ENCODE results near the gene USP6NL.
"Not testable (repeated sequence)": the region's sequence is repeated elsewhere in the genome, so short reads cannot be mapped to it uniquely, and the experiment has no call there.

The USP6NL gene

DNA sequence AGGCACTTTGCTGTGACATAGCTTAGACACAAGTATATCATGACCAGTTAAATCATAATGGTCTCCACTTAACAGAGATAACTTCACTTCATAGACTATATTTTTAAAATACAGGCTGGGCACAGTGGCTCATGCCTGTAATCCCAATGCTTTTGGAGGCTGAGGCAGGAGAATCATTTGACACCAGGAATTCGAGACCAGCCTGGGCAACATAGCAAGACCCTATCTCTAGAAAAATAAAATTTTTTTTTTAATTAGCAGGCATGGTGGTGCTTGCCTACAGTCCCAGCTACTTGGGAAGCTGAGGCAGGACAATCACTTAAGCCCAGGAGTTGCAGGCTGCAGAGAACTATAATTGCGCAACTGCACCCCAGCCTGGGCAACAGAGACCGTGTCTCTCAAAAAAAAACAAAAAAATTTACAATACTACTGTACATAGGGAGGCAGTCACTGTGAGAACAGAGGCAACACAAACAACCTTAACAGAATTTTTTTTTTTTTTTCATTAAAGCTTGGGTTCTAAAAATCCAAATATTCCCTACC, 105.1 kb downstream of the USP6NL start:
- CTCF ChIA-PET: no interaction called here
- DNase-seq (ENCODE audit: extremely low spot score): no peak
- POLR2A ChIA-PET: no interaction called here
- no peak for TF ChIP-seq TARDBP (IDR thresholded peaks at IDR 0.05)
- no peak for TF ChIP-seq ARNT (IDR thresholded peaks at IDR 0.05)
- TF ChIP-seq BHLHE40 (IDR thresholded peaks at IDR 0.05; ENCODE audit: borderline replicate concordance): no peak
- TF ChIP-seq ELF4 (IDR thresholded peaks at IDR 0.05): no peak
- TF ChIP-seq ZNF384 (IDR thresholded peaks at IDR 0.05): no peak
- no peak for TF ChIP-seq L3MBTL2 (conservative IDR thresholded peaks at IDR 0.05)
- TF ChIP-seq CTBP1 (IDR thresholded peaks at IDR 0.05; ENCODE audit: borderline replicate concordance): no peak
- no peak for TF ChIP-seq FOXM1 (IDR thresholded peaks at IDR 0.05; ENCODE audit: borderline replicate concordance)
- TF ChIP-seq HDGF (IDR thresholded peaks at IDR 0.05; ENCODE audit: borderline replicate concordance): no peak
- TF ChIP-seq FOXA1 (IDR thresholded peaks at IDR 0.05): no peak

DNA sequence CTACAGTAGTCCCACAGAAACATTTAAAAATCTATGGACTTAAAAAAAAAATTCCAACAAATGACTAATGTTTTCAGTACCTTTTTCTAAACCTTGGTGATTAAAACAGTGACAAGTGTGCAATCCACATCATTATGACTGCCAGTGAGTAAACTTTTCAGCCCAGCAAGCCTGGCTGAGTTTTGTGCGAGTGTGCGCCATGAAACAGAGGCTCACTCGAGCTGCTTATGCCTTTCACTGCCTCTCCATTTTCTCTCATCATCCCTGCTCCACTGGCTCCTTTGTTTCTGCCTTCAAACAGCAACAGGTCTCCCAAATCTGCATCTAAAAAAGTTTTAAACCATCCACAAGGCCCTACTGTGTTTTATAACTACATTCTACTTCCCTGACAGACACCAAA, 105.8 kb downstream of the USP6NL start:
- no peak for DNase-seq (ENCODE audit: extremely low spot score)
- POLR2A ChIA-PET: no interaction called here
- CTCF ChIA-PET: interaction anchor here (1.3 kb wide), 1 partner anchor 253 kb away, joined by 3 read pairs; no protein-coding TSS in a partner anchor
- no peak for TF ChIP-seq SUZ12 (IDR thresholded peaks at IDR 0.05)
- TF ChIP-seq ELF4 (IDR thresholded peaks at IDR 0.05): no peak

DNA sequence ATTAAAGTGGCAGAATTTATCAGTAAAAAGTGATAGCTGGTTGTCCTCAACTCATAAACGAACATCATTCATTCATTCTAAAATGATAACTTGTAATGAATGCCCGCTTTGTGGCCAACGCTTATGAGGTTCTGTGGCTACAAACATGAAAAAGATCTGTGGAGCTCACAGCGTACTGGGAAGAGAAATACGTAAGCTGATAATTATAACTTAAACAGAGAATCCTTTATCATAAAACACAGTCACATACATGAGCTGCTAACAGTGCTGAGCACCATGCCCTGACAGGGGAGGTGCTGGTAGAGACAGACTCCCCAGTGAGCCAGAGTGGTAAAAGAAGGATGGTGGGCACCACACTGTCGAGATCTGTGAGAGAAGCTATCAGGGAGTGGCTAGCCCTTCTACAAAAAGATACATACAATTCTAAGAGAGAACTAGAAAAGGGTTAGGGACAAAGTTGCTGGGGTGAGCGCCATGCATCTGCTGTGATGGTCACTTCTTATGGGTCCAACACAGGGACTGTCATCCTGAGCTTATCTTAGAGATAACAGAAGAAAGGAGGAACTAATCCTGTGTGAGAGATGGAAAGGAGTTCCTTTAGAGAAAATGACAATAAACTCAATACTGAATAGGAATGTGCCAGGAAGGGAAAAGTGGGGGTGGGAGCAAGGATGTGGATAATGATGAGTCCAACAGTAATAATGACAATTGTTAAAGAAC, 106.7 kb downstream of the USP6NL start:
- no peak for TF ChIP-seq ARNT (IDR thresholded peaks at IDR 0.05)
- TF ChIP-seq L3MBTL2 (conservative IDR thresholded peaks at IDR 0.05): no peak
- TF ChIP-seq SUZ12 (IDR thresholded peaks at IDR 0.05): no peak
- TF ChIP-seq FOXM1 (IDR thresholded peaks at IDR 0.05; ENCODE audit: borderline replicate concordance): no peak
- TF ChIP-seq, protein P1, sequence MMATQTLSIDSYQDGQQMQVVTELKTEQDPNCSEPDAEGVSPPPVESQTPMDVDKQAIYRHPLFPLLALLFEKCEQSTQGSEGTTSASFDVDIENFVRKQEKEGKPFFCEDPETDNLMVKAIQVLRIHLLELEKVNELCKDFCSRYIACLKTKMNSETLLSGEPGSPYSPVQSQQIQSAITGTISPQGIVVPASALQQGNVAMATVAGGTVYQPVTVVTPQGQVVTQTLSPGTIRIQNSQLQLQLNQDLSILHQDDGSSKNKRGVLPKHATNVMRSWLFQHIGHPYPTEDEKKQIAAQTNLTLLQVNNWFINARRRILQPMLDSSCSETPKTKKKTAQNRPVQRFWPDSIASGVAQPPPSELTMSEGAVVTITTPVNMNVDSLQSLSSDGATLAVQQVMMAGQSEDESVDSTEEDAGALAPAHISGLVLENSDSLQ (IDR thresholded peaks at IDR 0.05): no peak
- no peak for TF ChIP-seq TARDBP (IDR thresholded peaks at IDR 0.05)
- no peak for TF ChIP-seq NFRKB (IDR thresholded peaks at IDR 0.05)
- no peak for TF ChIP-seq FOXK2 (IDR thresholded peaks at IDR 0.05)
- TF ChIP-seq FOXA1 (IDR thresholded peaks at IDR 0.05): no peak
- TF ChIP-seq ELF4 (IDR thresholded peaks at IDR 0.05): no peak
- TF ChIP-seq SP1 (IDR thresholded peaks at IDR 0.05): no peak
- no peak for TF ChIP-seq ZNF384 (IDR thresholded peaks at IDR 0.05)
- no peak for TF ChIP-seq CTBP1 (IDR thresholded peaks at IDR 0.05; ENCODE audit: borderline replicate concordance)
- TF ChIP-seq BHLHE40 (IDR thresholded peaks at IDR 0.05; ENCODE audit: borderline replicate concordance): no peak
- no peak for TF ChIP-seq LEF1 (IDR thresholded peaks at IDR 0.05; ENCODE audit: borderline replicate concordance)
- no peak for TF ChIP-seq HDGF (IDR thresholded peaks at IDR 0.05; ENCODE audit: borderline replicate concordance)
- no peak for DNase-seq (ENCODE audit: extremely low spot score)
- ChIA-PET CTCF (interaction anchor here (0.6 to 1.3 kb wide), 2 partner anchors 18 to 253 kb away, joined by 3 read pairs; no protein-coding TSS in a partner anchor), POLR2A (no interaction called here)

DNA sequence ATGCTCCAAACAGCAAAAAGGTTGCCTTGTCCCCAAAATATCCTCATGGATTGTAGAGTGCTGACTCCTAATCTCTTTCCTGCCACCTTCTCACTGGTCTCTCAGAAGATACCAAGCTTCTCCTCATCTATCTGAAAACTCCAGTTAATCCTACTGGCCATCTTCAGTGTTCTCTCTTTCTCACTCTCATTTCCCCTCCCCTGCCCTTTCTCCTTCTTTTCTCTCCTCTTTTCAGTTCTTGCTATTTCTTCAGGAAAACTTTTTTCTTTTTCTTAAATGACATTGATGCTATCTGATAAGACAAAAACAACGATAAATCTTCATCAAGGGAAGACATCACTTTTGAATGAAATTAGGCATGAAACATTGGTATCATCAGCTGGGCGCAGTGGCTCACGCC, 109.8 kb downstream of the USP6NL start:
- TF ChIP-seq HDGF (IDR thresholded peaks at IDR 0.05; ENCODE audit: borderline replicate concordance): no peak
- TF ChIP-seq CTBP1 (IDR thresholded peaks at IDR 0.05; ENCODE audit: borderline replicate concordance): no peak
- no peak for TF ChIP-seq ZNF384 (IDR thresholded peaks at IDR 0.05)
- TF ChIP-seq L3MBTL2 (conservative IDR thresholded peaks at IDR 0.05): no peak
- TF ChIP-seq SUZ12 (IDR thresholded peaks at IDR 0.05): no peak
- no peak for TF ChIP-seq FOXM1 (IDR thresholded peaks at IDR 0.05; ENCODE audit: borderline replicate concordance)
- no peak for TF ChIP-seq ARNT (IDR thresholded peaks at IDR 0.05)
- TF ChIP-seq, protein P1 (IDR thresholded peaks at IDR 0.05): no peak
- no peak for TF ChIP-seq NFRKB (IDR thresholded peaks at IDR 0.05)
- POLR2A ChIA-PET: no interaction called here
- no peak for DNase-seq (ENCODE audit: extremely low spot score)
- CTCF ChIA-PET: no interaction called here

DNA sequence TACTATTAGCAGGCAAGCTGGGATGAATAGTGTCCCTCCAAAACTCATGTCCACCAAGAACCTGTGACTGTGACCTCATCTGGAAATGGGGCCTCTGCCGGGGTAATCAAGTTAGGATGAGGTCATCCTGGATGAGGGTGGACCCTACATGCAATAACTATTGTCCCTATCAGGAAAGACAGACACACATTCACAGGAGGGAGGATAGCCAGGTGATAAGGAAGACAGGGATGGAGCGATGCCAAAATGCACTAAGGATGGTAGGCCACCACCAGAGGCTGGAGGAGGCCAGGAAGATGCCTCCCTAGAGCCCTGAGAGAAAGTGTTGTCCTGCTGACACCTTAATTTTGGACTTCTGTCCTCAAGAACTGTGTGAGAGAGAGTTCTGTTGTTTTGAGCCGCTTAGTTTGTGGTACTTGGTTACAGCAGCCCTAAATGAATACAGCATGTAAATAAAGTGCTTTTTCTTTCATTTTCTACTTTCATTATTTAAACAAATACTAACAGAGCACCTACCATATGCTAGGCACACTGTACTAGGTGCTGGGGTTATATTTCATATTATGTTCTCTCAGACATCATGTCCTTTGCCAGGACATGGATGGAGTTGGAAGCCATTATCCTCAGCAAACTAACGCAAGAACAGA, 111.9 kb downstream of the USP6NL start:
- CTCF ChIA-PET: no interaction called here
- TF ChIP-seq BHLHE40 (IDR thresholded peaks at IDR 0.05; ENCODE audit: borderline replicate concordance) (no peak), L3MBTL2 (conservative IDR thresholded peaks at IDR 0.05) (no peak), NFRKB (IDR thresholded peaks at IDR 0.05) (no peak), HDGF (IDR thresholded peaks at IDR 0.05; ENCODE audit: borderline replicate concordance) (no peak), LEF1 (IDR thresholded peaks at IDR 0.05; ENCODE audit: borderline replicate concordance) (no peak), SUZ12 (IDR thresholded peaks at IDR 0.05) (no peak), ZNF384 (IDR thresholded peaks at IDR 0.05) (no peak), ARNT (IDR thresholded peaks at IDR 0.05) (no peak), CTBP1 (IDR thresholded peaks at IDR 0.05; ENCODE audit: borderline replicate concordance) (no peak), FOXM1 (IDR thresholded peaks at IDR 0.05; ENCODE audit: borderline replicate concordance) (no peak), TARDBP (IDR thresholded peaks at IDR 0.05) (no peak), ELF4 (IDR thresholded peaks at IDR 0.05) (no peak), FOXK2 (IDR thresholded peaks at IDR 0.05) (no peak), SP1 (IDR thresholded peaks at IDR 0.05) (no peak), FOXA1 (IDR thresholded peaks at IDR 0.05) (no peak)
- TF ChIP-seq, protein P1 (IDR thresholded peaks at IDR 0.05): no peak
- POLR2A ChIA-PET: no interaction called here
- DNase-seq (ENCODE audit: extremely low spot score): no peak

DNA sequence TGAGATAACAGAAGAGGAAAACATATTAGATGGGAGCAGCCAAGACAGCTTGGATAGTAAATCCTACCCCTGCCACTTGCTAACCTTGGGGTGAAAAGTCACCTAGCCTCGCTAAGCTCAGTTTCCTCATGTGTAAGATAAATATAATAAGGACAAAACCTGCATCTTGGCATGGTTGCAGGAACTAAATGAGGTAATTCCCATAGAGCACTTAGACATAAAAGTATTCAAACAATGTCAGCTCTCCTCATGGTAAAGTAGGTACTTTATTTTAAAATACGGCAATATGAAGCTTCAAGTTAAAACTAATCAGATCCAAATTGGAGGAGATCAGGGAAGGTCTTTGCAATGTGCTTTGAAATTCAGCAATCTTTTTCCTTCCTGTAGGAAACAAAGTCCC, 113.1 kb downstream of the USP6NL start:
- no peak for DNase-seq (ENCODE audit: extremely low spot score)
- TF ChIP-seq CTBP1 (IDR thresholded peaks at IDR 0.05; ENCODE audit: borderline replicate concordance) (no peak), NFRKB (IDR thresholded peaks at IDR 0.05) (no peak), FOXA1 (IDR thresholded peaks at IDR 0.05) (no peak), FOXM1 (IDR thresholded peaks at IDR 0.05; ENCODE audit: borderline replicate concordance) (no peak), HDGF (IDR thresholded peaks at IDR 0.05; ENCODE audit: borderline replicate concordance) (no peak), L3MBTL2 (conservative IDR thresholded peaks at IDR 0.05) (no peak), TARDBP (IDR thresholded peaks at IDR 0.05) (no peak), FOXK2 (IDR thresholded peaks at IDR 0.05) (no peak), ARNT (IDR thresholded peaks at IDR 0.05) (no peak), BHLHE40 (IDR thresholded peaks at IDR 0.05; ENCODE audit: borderline replicate concordance) (no peak), LEF1 (IDR thresholded peaks at IDR 0.05; ENCODE audit: borderline replicate concordance) (no peak)
- POLR2A ChIA-PET: no interaction called here
- CTCF ChIA-PET: no interaction called here

DNA sequence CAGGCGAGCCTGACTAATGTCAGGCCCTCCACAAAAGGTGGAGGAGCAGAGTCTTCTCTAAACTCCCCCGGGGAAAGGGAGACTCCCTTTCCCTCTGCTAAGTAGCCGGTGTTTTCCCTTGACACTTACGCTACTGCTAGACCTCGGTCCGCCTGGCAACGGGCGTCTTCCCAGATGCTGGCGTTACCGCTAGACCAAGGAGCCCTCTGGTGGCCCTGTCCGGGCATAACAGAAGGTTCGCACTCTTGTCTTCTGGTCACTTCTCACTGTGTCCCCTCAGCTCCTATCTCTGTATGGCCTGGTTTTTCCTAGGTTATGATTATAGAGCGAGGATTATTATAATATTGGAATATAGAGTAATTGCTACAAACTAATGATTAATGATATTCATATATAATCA, 116.5 kb downstream of the USP6NL start:
- DNase-seq (ENCODE audit: extremely low spot score); CTCF ChIA-PET; POLR2A ChIA-PET: not testable (repeated sequence)
